ENCODE measurements around the gene ALDOA.
"Not testable (repeated sequence)": the region's sequence is repeated elsewhere in the genome, so short reads cannot be mapped to it uniquely, and the experiment has no call there.

Gene ALDOA

DNA sequence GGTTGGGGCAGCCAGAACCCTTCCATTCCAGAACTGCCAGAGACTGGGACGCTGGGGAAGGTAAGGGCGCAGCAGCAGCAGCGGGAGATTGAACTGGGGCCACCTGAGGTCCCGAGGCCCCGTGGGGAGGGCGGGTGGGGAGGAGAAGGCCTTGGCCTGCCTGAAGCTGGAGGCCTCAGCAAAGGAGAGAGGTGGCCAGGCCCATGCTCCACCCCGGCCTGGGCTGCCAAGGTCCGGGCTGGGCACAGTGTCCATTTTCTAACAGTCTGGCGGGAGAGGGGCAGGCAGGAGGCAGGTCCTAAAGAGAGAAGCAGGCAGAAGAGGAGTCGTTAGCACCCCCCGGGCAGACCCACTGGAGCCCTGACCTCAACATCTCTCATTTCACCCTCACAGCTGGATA, 48.9 kb downstream of the ALDOA start:
- DNase-seq (ENCODE audit: insufficient read length, low spot score) (no peak), FAIRE-seq (no peak)

GRCh38 chr16:30114833-30115232, 49.3 kb downstream of the ALDOA start:
- FAIRE-seq; DNase-seq (ENCODE audit: insufficient read length, low spot score): not testable (repeated sequence)

GRCh38 chr16:30115238-30115637, 49.7 kb downstream of the ALDOA start:
- no peak for DNase-seq (ENCODE audit: insufficient read length, low spot score)
- no peak for FAIRE-seq

DNA sequence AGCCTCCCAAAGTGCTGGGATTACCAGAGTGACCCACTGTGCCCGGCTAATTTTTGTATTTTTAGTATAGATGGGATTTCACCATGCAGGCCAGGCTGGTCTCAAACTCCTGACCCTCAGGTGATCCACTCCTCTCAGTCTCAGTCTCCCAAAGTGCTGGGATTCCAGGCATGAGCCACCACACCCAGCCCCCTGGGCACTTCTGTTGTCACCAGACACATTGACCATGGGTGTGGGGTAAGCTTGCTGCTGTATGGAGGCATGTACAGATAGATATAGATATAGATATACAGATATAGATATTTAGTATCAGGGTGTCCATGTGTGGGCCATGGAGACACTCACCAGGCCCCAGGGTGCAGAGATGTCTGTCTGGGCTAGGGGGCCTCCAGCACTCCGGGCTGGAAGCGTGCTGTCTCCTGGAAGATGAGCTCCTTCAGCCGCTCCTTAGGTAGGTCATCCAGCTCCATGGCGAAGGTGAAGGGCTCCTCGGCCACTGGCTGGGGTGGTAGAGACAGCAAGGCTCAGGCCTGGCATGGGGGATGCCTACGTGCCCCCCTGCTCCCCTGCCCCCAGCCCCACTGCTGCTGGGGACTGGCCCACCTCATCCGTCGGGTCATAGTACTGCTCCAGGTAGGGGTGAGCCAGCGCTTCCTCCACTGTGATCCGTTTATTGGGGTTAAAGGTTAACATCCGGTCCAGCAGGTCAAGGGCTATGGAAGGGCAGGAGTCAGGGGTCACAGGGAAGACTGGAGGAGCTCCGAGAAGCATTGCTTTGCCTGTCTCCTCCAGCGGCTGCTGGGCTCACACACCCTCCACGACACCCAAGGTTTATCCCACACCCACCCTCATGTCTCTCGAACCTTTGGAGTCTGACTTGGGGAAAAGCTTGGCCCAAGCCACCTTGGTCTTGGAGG, 51.0 kb downstream of the ALDOA start:
- DNase-seq (ENCODE audit: insufficient read length, low spot score) (no peak), FAIRE-seq (no peak)

DNA sequence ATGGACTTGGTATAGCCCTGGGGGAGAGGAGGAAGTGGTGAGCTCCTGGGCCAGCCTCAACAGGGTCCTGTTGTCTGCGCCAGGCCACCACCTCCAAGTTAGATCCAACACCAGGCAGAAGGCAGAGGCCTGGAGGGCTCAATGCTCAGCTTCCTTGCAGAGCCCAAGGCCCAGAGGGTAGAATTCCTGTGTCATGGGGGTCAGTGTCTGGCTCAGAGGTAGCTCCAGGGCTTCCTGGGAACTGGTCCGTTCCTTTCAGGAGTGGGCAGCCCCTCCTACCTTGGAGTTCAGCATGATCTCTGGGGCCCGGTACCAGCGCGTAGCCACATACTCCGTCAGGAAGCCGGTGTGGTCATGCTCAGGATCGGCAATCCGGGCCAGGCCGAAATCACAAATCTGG, 52.2 kb downstream of the ALDOA start:
- no peak for FAIRE-seq
- DNase-seq (ENCODE audit: insufficient read length, low spot score) = no peak

GRCh38 chr16:30119428-30119827, 53.9 kb downstream of the ALDOA start:
- FAIRE-seq = no peak
- DNase-seq (ENCODE audit: insufficient read length, low spot score) = no peak
